ENCODE measurements around the gene ANAPC7. TPM values are rescaled to one million over a fixed set of nuclear protein-coding genes. Genes with fewer than 3 reads are reported as not detected.

Gene ANAPC7
- total RNA-seq, 1 experiment from 2014 or later = 144 TPM

DNA sequence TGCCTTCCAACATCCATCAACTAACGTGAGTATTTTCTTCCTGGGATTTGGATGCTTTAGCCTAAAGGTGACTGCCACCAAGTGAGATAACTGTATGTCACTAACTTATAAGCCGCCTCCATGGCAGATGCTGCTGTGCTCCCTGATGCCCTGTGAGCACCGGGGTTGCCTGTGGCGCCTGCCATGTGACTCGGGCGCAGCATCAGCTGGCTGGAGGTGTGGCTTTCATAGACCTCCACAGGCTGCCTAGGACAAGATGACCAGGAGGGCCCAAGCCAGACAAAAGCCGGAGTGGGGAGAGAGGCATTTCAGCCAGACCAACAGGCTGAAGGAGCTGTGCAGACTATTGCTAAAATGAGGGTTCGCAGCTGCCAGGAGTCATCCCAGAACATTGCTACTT, 55.7 kb downstream of the ANAPC7 start:
- Histone ChIP-seq H3K4me1 (ENCODE audit: insufficient read depth, low read length, poor library complexity, severe bottlenecking) (peaks cover 22% of the 10 kb centered on the region), H3K4me3 (ENCODE audit: low read depth, low read length, poor library complexity, severe bottlenecking) (no peak overlapping the region), H3K9me3 (ENCODE audit: low read depth, low read length, poor library complexity, severe bottlenecking) (no peaks in the 10 kb centered on the region), H3K27ac (ENCODE audit: low read depth, low read length, poor library complexity, severe bottlenecking) (no peak overlapping the region), H3K27me3 (replicated peaks; ENCODE audit: insufficient read depth, low read depth, low read length, poor library complexity) (no peaks in the 10 kb centered on the region), H3K36me3 (ENCODE audit: insufficient read depth, low read length, poor library complexity, severe bottlenecking) (peaks cover 63% of the 10 kb centered on the region)
- no peak for TF ChIP-seq EZH2 (IDR thresholded peaks at IDR 0.05; ENCODE audit: borderline replicate concordance, low read depth, low read length, poor library complexity, severe bottlenecking)
- TF ChIP-seq, protein P1, sequence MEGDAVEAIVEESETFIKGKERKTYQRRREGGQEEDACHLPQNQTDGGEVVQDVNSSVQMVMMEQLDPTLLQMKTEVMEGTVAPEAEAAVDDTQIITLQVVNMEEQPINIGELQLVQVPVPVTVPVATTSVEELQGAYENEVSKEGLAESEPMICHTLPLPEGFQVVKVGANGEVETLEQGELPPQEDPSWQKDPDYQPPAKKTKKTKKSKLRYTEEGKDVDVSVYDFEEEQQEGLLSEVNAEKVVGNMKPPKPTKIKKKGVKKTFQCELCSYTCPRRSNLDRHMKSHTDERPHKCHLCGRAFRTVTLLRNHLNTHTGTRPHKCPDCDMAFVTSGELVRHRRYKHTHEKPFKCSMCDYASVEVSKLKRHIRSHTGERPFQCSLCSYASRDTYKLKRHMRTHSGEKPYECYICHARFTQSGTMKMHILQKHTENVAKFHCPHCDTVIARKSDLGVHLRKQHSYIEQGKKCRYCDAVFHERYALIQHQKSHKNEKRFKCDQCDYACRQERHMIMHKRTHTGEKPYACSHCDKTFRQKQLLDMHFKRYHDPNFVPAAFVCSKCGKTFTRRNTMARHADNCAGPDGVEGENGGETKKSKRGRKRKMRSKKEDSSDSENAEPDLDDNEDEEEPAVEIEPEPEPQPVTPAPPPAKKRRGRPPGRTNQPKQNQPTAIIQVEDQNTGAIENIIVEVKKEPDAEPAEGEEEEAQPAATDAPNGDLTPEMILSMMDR (conservative IDR thresholded peaks at IDR 0.05; ENCODE audit: low read depth, low read length) = no peak
- no peak for DNase-seq (ENCODE audit: low spot score)
- CTCF ChIA-PET = no interaction called here
- intact Hi-C loops (cut with micrococcal nuclease; ENCODE audit: unreplicated experiment) = loop anchor here (5.0 kb wide), 1 partner anchor 245 kb away; no protein-coding TSS in a partner anchor
- POLR2A ChIA-PET (ENCODE audit: low non-redundant PET) = interaction anchor here (0.6 kb wide), 1 partner anchor 148 kb away, joined by 3 read pairs; no protein-coding TSS in a partner anchor
- no TSS peak for BruUV-seq (replicated peaks)

DNA sequence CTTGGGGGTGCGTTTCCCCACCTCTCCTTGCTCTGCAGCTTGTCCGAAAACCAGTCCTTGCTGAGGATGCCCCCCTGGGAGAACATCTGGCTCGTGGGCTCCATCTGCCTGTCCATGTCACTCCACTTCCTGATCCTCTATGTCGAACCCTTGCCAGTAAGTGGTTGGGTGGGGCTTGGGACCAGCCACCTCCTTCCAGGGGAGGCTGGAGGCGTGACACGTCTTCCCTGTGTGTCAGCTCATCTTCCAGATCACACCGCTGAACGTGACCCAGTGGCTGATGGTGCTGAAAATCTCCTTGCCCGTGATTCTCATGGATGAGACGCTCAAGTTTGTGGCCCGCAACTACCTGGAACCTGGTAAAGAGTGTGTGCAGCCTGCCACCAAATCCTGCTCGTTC, 57.5 kb downstream of the ANAPC7 start:
- Histone ChIP-seq H3K4me3 (ENCODE audit: low read depth, low read length, poor library complexity, severe bottlenecking) (no peak overlapping the region), H3K9me3 (ENCODE audit: low read depth, low read length, poor library complexity, severe bottlenecking) (no peaks in the 10 kb centered on the region), H3K36me3 (ENCODE audit: insufficient read depth, low read length, poor library complexity, severe bottlenecking) (peaks cover 81% of the 10 kb centered on the region), H3K4me1 (ENCODE audit: insufficient read depth, low read length, poor library complexity, severe bottlenecking) (peaks cover 22% of the 10 kb centered on the region), H3K27ac (ENCODE audit: low read depth, low read length, poor library complexity, severe bottlenecking) (peak overlapping the region; percentile 63), H3K27me3 (replicated peaks; ENCODE audit: insufficient read depth, low read depth, low read length, poor library complexity) (no peaks in the 10 kb centered on the region)
- no peak for TF ChIP-seq EZH2 (IDR thresholded peaks at IDR 0.05; ENCODE audit: borderline replicate concordance, low read depth, low read length, poor library complexity, severe bottlenecking)
- TF ChIP-seq, protein P1 (conservative IDR thresholded peaks at IDR 0.05; ENCODE audit: low read depth, low read length) = no peak
- ChIA-PET POLR2A (ENCODE audit: low non-redundant PET) (no interaction called here), CTCF (no interaction called here)
- no TSS peak for BruUV-seq (replicated peaks)
- intact Hi-C loops (cut with micrococcal nuclease; ENCODE audit: unreplicated experiment) = loop anchor here (5.0 kb wide), 1 partner anchor 244 kb away; no protein-coding TSS in a partner anchor
- peak; percentile 78 for DNase-seq (ENCODE audit: low spot score)

DNA sequence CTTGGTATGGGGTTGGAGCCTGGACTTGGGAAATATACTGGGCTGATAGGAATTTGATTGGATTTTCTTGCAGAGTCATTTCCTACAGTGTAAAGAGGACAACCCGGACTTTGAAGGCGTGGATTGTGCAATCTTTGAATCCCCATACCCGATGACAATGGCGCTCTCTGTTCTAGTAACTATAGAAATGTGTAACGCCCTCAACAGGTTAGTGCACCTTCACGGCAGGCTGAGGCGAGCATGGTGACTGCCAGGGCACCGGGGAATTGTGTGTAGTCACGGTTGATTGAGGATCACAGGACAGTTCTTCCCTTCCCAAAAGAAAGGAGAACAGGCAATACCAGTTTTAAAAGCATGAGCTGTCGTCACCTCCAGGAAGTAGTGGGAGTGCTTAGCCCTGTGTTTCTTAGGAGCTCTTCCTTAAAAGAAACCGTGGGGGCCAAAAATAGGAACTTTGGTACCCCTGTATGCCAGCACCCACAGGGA, 58.3 kb downstream of the ANAPC7 start:
- intact Hi-C loops (cut with micrococcal nuclease; ENCODE audit: unreplicated experiment) = loop anchor here (5.0 kb wide), 1 partner anchor 243 kb away; no protein-coding TSS in a partner anchor
- no TSS peak for BruUV-seq (replicated peaks)
- CTCF ChIA-PET = interaction anchor here (0.6 kb wide), 1 partner anchor 14 kb away, joined by 3 read pairs; no protein-coding TSS in a partner anchor
- no peak for TF ChIP-seq EZH2 (IDR thresholded peaks at IDR 0.05; ENCODE audit: borderline replicate concordance, low read depth, low read length, poor library complexity, severe bottlenecking)
- Histone ChIP-seq H3K27ac (ENCODE audit: low read depth, low read length, poor library complexity, severe bottlenecking) (peak overlapping the region; percentile 63), H3K9me3 (ENCODE audit: low read depth, low read length, poor library complexity, severe bottlenecking) (no peaks in the 10 kb centered on the region), H3K36me3 (ENCODE audit: insufficient read depth, low read length, poor library complexity, severe bottlenecking) (peaks cover 89% of the 10 kb centered on the region), H3K27me3 (replicated peaks; ENCODE audit: insufficient read depth, low read depth, low read length, poor library complexity) (no peaks in the 10 kb centered on the region), H3K4me1 (ENCODE audit: insufficient read depth, low read length, poor library complexity, severe bottlenecking) (peaks cover 22% of the 10 kb centered on the region), H3K4me3 (ENCODE audit: low read depth, low read length, poor library complexity, severe bottlenecking) (no peak overlapping the region)
- peak; percentile 67 for DNase-seq (ENCODE audit: low spot score)
- POLR2A ChIA-PET (ENCODE audit: low non-redundant PET) = no interaction called here

DNA sequence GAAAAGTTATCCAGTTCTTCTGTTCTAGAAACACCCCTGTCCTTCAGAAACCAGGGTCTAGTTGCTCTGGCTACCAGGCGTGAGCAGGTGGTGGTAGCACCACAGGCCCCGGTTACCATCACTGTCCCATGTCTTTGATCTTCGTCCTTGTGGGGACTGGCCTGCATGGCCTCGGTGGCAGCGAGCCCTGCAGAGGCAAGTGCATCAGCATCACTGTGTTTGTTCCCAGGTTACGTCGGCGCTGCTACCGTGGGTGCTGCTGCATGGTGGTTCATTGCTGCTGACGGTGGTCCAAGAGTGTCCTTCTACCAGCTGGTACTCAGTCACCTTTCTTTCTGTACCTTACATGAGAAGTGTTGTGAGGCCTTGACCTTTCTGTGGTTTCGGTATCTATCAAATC, 58.9 kb downstream of the ANAPC7 start:
- H3K27me3 ChIP-seq (replicated peaks; ENCODE audit: insufficient read depth, low read depth, low read length, poor library complexity) = no peaks in the 10 kb centered on the region
- no peak overlapping the region for H3K4me3 ChIP-seq (ENCODE audit: low read depth, low read length, poor library complexity, severe bottlenecking)
- ChIA-PET CTCF (no interaction called here), POLR2A (ENCODE audit: low non-redundant PET) (no interaction called here)
- TF ChIP-seq EZH2 (IDR thresholded peaks at IDR 0.05; ENCODE audit: borderline replicate concordance, low read depth, low read length, poor library complexity, severe bottlenecking) = no peak
- TF ChIP-seq, protein P1 (conservative IDR thresholded peaks at IDR 0.05; ENCODE audit: low read depth, low read length) = no peak
- DNase-seq (ENCODE audit: low spot score) = no peak
- peaks cover 93% of the 10 kb centered on the region for H3K36me3 ChIP-seq (ENCODE audit: insufficient read depth, low read length, poor library complexity, severe bottlenecking)
- peaks cover 22% of the 10 kb centered on the region for H3K4me1 ChIP-seq (ENCODE audit: insufficient read depth, low read length, poor library complexity, severe bottlenecking)
- no peaks in the 10 kb centered on the region for H3K9me3 ChIP-seq (ENCODE audit: low read depth, low read length, poor library complexity, severe bottlenecking)
- peak overlapping the region; percentile 63 for H3K27ac ChIP-seq (ENCODE audit: low read depth, low read length, poor library complexity, severe bottlenecking)
- intact Hi-C loops (cut with micrococcal nuclease; ENCODE audit: unreplicated experiment) = loop anchor here (5.0 kb wide), 1 partner anchor 242 kb away; no protein-coding TSS in a partner anchor
- no TSS peak for BruUV-seq (replicated peaks)
